T-helper 1 cell treated with Interleukin-12 subunit alpha and Interleukin-12 subunit beta and Interleukin-4 antibody, amounts not matched to agents 30 μg/mL and 1 μg/mL, for 36 hours (primary cell): ENCODE data around the gene CD14.
"Not testable (repeated sequence)": the region's sequence is repeated elsewhere in the genome, so short reads cannot be mapped to it uniquely, and the experiment has no call there.

Experiments used
- H3K27ac Mint-ChIP-seq: one replicate; pipeline ENCODE4 v1.8.0; 2021; ENCODE audit warnings: mild to moderate bottlenecking, mixed read lengths
- H3K27me3 Mint-ChIP-seq: one replicate; pipeline ENCODE4 v1.8.0; 2021; ENCODE audit warnings: low read depth, mixed read lengths
- H3K36me3 Mint-ChIP-seq: one replicate; pipeline ENCODE4 v1.8.0; 2021; ENCODE audit warnings: low read depth, mixed read lengths
- H3K4me1 Mint-ChIP-seq: one replicate; pipeline ENCODE4 v1.8.0; 2021; ENCODE audit warnings: low read depth, mixed read lengths
- H3K4me3 Mint-ChIP-seq: one replicate; pipeline ENCODE4 v1.8.0; 2021; ENCODE audit warnings: mild to moderate bottlenecking, moderate library complexity, mixed read lengths
- H3K9me3 Mint-ChIP-seq: one replicate; pipeline ENCODE4 v1.8.0; 2021; ENCODE audit warnings: mixed read lengths

Gene CD14

DNA sequence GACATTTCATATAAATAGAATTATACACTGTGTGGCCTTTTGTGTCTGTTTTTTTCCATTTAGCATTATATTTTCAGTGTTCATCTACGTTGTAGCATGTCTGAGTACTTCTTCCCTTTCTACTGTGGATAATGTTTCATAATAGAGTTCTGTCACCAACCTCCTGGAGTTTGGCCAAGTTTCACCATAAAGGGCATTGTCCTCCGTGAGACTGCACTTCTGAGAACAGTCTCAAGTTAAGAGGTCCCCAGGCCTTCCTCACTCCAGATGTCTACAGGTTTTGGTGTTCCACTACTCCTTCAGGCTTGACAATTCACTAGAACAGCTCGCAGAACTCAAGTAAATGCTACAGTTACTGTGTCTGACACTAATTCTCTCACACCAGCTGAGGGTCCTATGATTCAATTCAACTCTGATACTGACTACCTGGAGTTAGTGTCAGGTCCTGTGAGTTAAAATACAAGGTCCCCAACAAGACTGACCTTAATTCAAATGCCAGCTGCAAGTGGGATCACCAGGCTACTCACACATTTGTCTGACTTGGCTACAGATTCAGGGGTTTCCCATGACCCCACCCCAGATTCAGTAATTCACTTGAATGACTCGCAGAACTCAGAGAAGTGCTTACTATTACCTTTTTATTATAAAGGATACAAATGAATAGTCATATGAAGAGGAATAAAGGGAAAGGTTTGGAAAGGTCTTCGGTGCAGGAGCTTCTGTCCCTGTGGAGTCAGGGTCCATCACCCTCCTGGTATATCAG lies 37.3 kb downstream of the CD14 start:
- H3K27me3 Mint-ChIP-seq: no peaks in the 10 kb centered on the region
- H3K4me1 Mint-ChIP-seq: no peaks in the 10 kb centered on the region
- H3K27ac Mint-ChIP-seq: no peak overlapping the region
- no peaks in the 10 kb centered on the region for H3K9me3 Mint-ChIP-seq
- no peaks in the 10 kb centered on the region for H3K36me3 Mint-ChIP-seq
- H3K4me3 Mint-ChIP-seq: no peak overlapping the region

DNA sequence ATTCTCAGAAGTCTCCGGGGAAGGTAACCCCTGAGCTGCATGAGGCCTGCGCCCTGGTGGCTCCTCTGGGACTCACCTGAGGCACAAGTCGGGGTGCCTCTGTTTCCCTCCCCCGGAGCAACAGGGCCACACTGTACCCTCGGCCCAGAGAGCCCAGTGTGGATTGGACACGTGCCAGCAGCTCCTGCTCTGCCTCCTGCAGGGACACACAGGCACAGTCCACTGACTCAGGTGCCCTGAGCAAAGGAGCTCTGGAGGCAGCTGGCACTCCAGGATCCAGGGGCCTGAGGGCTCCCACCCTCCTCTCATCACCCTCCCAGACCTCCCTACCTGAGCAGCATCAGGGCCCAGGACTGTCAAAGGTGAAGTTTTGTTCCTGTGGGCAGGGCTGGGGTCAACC lies 38.8 kb downstream of the CD14 start:
- Mint-ChIP-seq H3K4me3 (no peak overlapping the region), H3K36me3 (no peaks in the 10 kb centered on the region), H3K9me3 (no peaks in the 10 kb centered on the region), H3K4me1 (no peaks in the 10 kb centered on the region), H3K27ac (no peak overlapping the region), H3K27me3 (no peaks in the 10 kb centered on the region)

DNA sequence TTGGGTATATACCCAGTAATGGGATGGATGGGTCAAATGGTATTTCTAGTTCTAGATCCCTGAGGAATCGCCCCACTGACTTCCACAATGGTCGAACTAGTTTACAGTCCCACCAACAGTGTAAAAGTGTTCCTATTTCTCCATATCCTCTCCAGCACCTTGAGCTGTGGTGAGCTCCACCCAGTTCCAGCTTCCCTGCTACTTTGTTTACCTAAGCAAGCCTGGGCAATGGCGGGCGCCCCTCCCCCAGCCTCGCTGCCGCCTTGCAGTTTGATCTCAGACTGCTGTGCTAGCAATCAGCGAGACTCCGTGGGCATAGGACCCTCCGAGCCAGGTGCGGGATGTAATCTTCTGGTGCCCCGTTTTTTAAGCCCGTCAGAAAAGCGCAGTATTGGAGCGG lies 39.9 kb downstream of the CD14 start:
- not testable (repeated sequence) for H3K27me3 Mint-ChIP-seq, H3K4me1 Mint-ChIP-seq, H3K27ac Mint-ChIP-seq, H3K4me3 Mint-ChIP-seq, H3K9me3 Mint-ChIP-seq, H3K36me3 Mint-ChIP-seq

DNA sequence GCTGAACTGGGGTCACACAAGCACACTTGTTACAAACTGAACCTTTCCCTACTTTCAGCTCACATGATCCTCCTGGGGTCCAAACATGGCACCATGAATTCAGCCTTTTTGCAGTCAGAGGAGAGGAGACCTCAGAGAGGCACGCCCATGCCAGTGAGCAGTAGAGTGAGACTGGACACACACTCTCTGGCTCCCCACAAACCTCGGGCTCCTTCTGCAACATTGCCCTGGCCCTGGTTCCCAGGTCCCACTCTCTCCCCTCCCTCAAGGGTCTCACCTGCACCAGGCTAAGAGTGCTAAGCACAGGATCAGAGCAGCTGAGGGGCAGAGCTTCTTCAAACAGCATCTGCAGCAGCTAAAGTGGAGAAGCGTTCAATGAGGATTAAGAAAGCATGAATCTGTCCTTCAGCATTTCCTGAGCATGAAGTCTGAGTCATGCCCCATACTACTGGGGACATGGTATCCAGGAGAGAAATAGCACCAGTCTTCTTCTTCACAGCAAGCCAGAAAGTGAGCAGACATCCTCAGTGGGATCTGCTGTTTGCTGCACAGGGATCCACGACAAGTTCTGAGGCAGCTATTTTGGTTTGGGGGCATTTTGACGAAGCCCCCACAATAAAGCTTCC lies 41.1 kb downstream of the CD14 start:
- Mint-ChIP-seq H3K36me3 (no peaks in the 10 kb centered on the region), H3K4me3 (no peak overlapping the region), H3K4me1 (no peaks in the 10 kb centered on the region), H3K27me3 (peaks cover 2% of the 10 kb centered on the region), H3K27ac (no peak overlapping the region), H3K9me3 (no peaks in the 10 kb centered on the region)

DNA sequence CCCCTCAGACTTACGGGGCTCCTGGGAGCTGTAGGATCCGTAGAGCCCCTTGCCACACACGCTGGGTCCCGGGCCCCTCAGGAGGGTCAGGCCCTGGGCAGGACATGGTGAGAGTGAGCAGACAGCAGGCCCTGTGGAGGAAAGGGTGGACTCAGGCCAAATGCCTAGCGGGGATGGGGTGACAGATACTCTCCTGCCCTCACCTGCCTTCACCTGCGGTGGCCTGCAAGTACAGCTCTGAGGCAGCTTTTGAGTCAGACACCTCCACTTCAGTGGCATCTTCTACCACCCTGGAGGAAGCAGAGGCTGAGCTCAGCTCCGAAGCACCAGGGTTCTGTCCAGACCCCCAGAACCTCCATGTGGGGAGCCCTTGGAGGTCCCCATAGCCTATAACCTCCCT lies 42.1 kb downstream of the CD14 start:
- Mint-ChIP-seq H3K36me3 (no peaks in the 10 kb centered on the region), H3K4me3 (no peak overlapping the region), H3K27ac (no peak overlapping the region), H3K27me3 (peaks cover 12% of the 10 kb centered on the region), H3K4me1 (no peaks in the 10 kb centered on the region), H3K9me3 (no peaks in the 10 kb centered on the region)

DNA sequence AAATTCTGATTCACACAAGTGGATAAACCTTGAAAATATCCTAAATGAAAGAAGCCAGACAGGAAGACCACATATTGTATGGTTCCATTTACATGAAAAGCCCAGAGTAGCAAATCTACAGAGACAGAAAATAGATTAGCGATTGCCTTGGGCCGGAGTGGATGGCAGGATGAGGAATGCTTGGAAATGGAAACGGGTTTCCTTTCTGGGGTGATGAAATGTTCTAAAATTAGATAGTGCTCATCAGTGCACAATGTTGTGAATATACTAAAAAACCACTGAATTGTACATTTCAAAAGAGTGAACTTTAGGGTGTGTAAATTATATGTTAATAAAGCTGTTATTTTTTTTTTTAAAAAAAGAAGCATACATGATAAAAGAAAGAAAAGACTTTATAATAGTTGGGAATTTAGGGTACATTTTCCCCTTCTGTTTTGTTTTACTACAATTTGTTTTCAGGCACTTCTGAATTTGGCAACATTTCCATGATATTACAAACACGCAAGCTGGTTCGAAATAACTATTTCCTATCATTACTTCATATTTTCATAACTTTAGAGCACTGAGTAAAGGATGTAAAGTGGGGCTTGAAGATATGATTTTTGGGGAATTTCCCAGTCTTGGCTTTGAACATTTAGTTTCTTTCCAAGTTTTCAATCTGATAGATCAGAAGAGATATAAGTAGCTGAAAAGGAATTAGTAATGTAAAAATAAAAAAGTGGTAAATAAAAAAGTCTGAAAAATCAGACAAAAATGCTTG lies 44.5 kb downstream of the CD14 start:
- H3K27me3 Mint-ChIP-seq: peaks cover 17% of the 10 kb centered on the region
- H3K36me3 Mint-ChIP-seq: no peaks in the 10 kb centered on the region
- no peaks in the 10 kb centered on the region for H3K9me3 Mint-ChIP-seq
- H3K27ac Mint-ChIP-seq: no peak overlapping the region
- no peak overlapping the region for H3K4me3 Mint-ChIP-seq
- H3K4me1 Mint-ChIP-seq: no peaks in the 10 kb centered on the region

DNA sequence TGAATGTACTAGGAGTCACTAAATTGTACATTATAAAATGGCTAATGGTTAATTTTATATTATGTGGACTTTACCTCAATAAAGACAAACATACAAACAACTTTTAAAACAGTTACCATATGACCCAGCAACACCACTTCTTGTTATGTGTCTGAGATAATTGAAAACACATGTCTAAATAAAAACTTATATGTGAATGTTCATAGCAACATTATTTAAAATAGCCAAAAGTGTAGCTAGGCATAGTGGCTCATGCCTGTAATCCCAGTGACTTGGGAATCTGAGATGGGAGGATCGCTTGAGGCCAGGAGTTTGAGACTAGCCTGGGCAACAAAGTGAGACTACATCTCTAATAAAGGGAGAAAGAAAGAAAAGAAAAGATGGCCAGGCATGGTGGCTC lies 45.5 kb downstream of the CD14 start:
- Mint-ChIP-seq H3K36me3 (no peaks in the 10 kb centered on the region), H3K27me3 (peaks cover 22% of the 10 kb centered on the region), H3K9me3 (no peaks in the 10 kb centered on the region)

More for the DNA sequence above, 45.5 kb downstream of the CD14 start:
- Mint-ChIP-seq H3K27ac (no peak overlapping the region), H3K4me1 (no peaks in the 10 kb centered on the region), H3K4me3 (no peak overlapping the region)
